HepG2 (cell line): ENCODE results near the gene CCNF. TPM values are rescaled to one million over a fixed set of nuclear protein-coding genes. Genes with fewer than 3 reads are reported as not detected.
"Not testable (repeated sequence)": the region's sequence is repeated elsewhere in the genome, so short reads cannot be mapped to it uniquely, and the experiment has no call there.

Experiments used
- ATAC-seq: fragments of 200-7000 bp; cut with Tn5 transposase; 3 replicates; pipeline ENCODE4 v1.9.1; 2020; ENCODE audit warnings: mild to moderate bottlenecking, moderate library complexity
- BruUV-seq: library from RNA; stranded (reverse); fragments of 400-500 nt; replicated peaks from 2 replicates; lab custom pipeline; 2021; lab: Mats Ljungman, UMichigan
- CTCF ChIA-PET: fragments of 300-600 bp; formaldehyde crosslinking; extraction: SDS; loops from one replicate; lab custom pipeline; 2021; ENCODE audit warnings: low total read pairs, inconsistent platforms, low intra/inter-chr PET ratio; lab: Yijun Ruan, JAX
- POLR2A ChIA-PET: fragments of 350-600 bp; sonication (Branson Sonifier 250); formaldehyde crosslinking; loops from one replicate; lab custom pipeline; 2020; ENCODE audit warnings: antibody characterized with exemption, inconsistent platforms; lab: Yijun Ruan, JAX
- DNase-seq: peaks from one replicate; pipeline ENCODE4 v3.0.0-alpha.2; 2015; ENCODE audit warnings: low spot score
- FAIRE-seq: peaks from 3 replicates; lab custom pipeline; 2011; peaks lifted over from hg19 to GRCh38; lab: Jason Lieb, UNC
- H2AFZ ChIP-seq: one replicate; pipeline ENCODE4 v1.6.1; 2011; ENCODE audit warnings: low read length, inconsistent platforms
- H3K27ac ChIP-seq: fragments of 300-600 bp; 3 replicates; pipeline ENCODE4 v1.8.0; 2011; ENCODE audit warnings: mixed run types, mild to moderate bottlenecking, mixed read lengths, low read length, inconsistent platforms; ENCODE audit not compliant: insufficient read depth; ENCODE audit errors: extremely low read length
- H3K27me3 ChIP-seq, 2 experiments: fragments of 200-600 bp in 1 of 2; 2 replicates in 1 of 2; 3 replicates in 1 of 2; pipeline versions ENCODE4 v1.6.0 to v1.8.0; 2011; ENCODE audit warnings: low read length in 2 of 2, mild to moderate bottlenecking in 2 of 2, moderate library complexity in 2 of 2, inconsistent platforms in 1 of 2; ENCODE audit not compliant: insufficient read depth in 2 of 2, control insufficient read depth in 1 of 2
- H3K36me3 ChIP-seq, 2 experiments: fragments of 200-600 bp in 1 of 2; replicated peaks in 1 of 2; 2 replicates in 1 of 2; 3 replicates in 1 of 2; pipeline versions ENCODE4 v1.5.1 to v1.8.0; 2011; ENCODE audit warnings: low read length in 2 of 2, inconsistent platforms in 1 of 2; ENCODE audit not compliant: insufficient read depth in 2 of 2, control insufficient read depth in 1 of 2
- H3K4me1 ChIP-seq: 2 replicates; pipeline ENCODE4 v1.5.1; 2012; ENCODE audit warnings: low read length, inconsistent platforms; ENCODE audit not compliant: insufficient read depth
- H3K4me2 ChIP-seq: 2 replicates; pipeline ENCODE4 v1.6.0; 2011; ENCODE audit warnings: low read depth, low read length, inconsistent platforms
- H3K4me3 ChIP-seq, 3 experiments: fragments of 200-600 bp in 1 of 3; sonication (generic), shearing (Covaris generic) in 1 of 3; replicated peaks in 1 of 3; 2 replicates each; pipeline ENCODE4 v1.5.1; 2011 to 2016; ENCODE audit warnings: low read length in 3 of 3, inconsistent platforms in 2 of 3, low read depth in 2 of 3, mild to moderate bottlenecking in 2 of 3, control low read depth in 1 of 3, mixed read lengths in 1 of 3; ENCODE audit not compliant: insufficient read depth in 1 of 3
- H3K79me2 ChIP-seq: one replicate; pipeline ENCODE4 v1.6.1; 2011; ENCODE audit warnings: low read length, inconsistent platforms; ENCODE audit not compliant: insufficient read depth
- H3K9ac ChIP-seq: 2 replicates; pipeline ENCODE4 v1.6.0; 2011; ENCODE audit warnings: mild to moderate bottlenecking, low read depth, low read length, inconsistent platforms; ENCODE audit not compliant: insufficient read depth
- H3K9me3 ChIP-seq: 2 replicates; pipeline ENCODE4 v1.5.1; 2012; ENCODE audit warnings: mild to moderate bottlenecking, low read length
- H4K20me1 ChIP-seq: 2 replicates; pipeline ENCODE4 v1.6.0; 2011; ENCODE audit warnings: inconsistent platforms, mild to moderate bottlenecking, low read length, moderate library complexity; ENCODE audit not compliant: insufficient read depth
- HDAC1 ChIP-seq: sonication (generic); formaldehyde crosslinking; IDR thresholded peaks from 2 replicates; pipeline ENCODE4 v1.5.1; 2020; ENCODE audit warnings: mild to moderate bottlenecking, missing genetic modification reagents
- MTF1 ChIP-seq: sonication (generic); formaldehyde crosslinking; IDR thresholded peaks from 2 replicates; pipeline ENCODE4 v1.5.0; 2020; ENCODE audit warnings: missing genetic modification reagents
- NFIB ChIP-seq: sonication (generic); formaldehyde crosslinking; IDR thresholded peaks from 2 replicates; pipeline ENCODE4 v1.9.0; 2021; ENCODE audit warnings: missing genetic modification reagents, mild to moderate bottlenecking, borderline replicate concordance
- RCOR2 ChIP-seq: IDR thresholded peaks from 2 replicates; pipeline ENCODE4 v1.6.1; 2016; ENCODE audit warnings: missing biosample characterization, missing genetic modification reagents
- ZNF10 ChIP-seq: sonication (generic); formaldehyde crosslinking; IDR thresholded peaks from 2 replicates; pipeline ENCODE4 v1.4.0; 2020; ENCODE audit warnings: mild to moderate bottlenecking, low read depth, missing genetic modification reagents, borderline replicate concordance
- ZNF235 ChIP-seq: sonication (generic); formaldehyde crosslinking; IDR thresholded peaks from 2 replicates; pipeline ENCODE4 v1.8.1; 2023; ENCODE audit warnings: mild to moderate bottlenecking, missing genetic modification reagents, borderline replicate concordance
- WGBS: methylation state at CpG from one replicate; pipeline ENCODE4 v1.1.6; 2017; ENCODE audit warnings: low lambda C conversion rate; 5-methylcytosine and 5-hydroxymethylcytosine counted together
- in situ Hi-C: cut with HindIII; loops from 2 replicates; pipeline ENCODE4 v1.10.0; 2017; ENCODE audit warnings: low pct_unique_long_range_greater_than_20kb; ENCODE audit not compliant: extremely low pct_ligation_motif_present
- intact Hi-C: fragments of 100-400 bp; cut with micrococcal nuclease; formaldehyde crosslinking; loops from one replicate; pipeline ENCODE4 v1.10.0; 2022; ENCODE audit not compliant: unreplicated experiment
- polyA plus RNA-seq, 8 experiments: library from polyadenylated mRNA; depleted of rRNA in 3 of 8; stranded (reverse) in 7 of 8; unstranded in 1 of 8; fragments of >200 nt; fragmentation: Illumina TruSeq in 4 of 8; extraction: Trizol in 4 of 8; gene quantifications; 2 replicates each; pipeline versions ENCODE4 v1.2.1 to v1.2.3, GENCODE V29; 2011 to 2016; ENCODE audit warnings: low read depth in 4 of 8, missing spikeins in 1 of 8, mixed read lengths in 1 of 8; ENCODE audit not compliant: insufficient read depth in 1 of 8
- total RNA-seq, 5 experiments: library from RNA; depleted of rRNA; stranded (reverse); fragments of >200 nt; fragmentation: Illumina TruSeq; extraction: Trizol; gene quantifications; 2 replicates each; pipeline ENCODE4 v1.2.3, GENCODE V29; 2016; ENCODE audit warnings: low read depth in 1 of 5
- TF ChIP-seq, protein P1 (sequence below): IDR thresholded peaks from 2 replicates; pipeline ENCODE4 v1.6.1; 2016; ENCODE audit warnings: low read depth
- TF ChIP-seq, protein P2 (sequence below), 2 experiments: sonication (generic) in 1 of 2; formaldehyde crosslinking in 1 of 2; IDR thresholded peaks; 2 replicates each; pipeline versions ENCODE4 v1.5.1 to v1.6.1; 2011 to 2020; ENCODE audit warnings: borderline replicate concordance in 1 of 2, low read depth in 1 of 2, low read length in 1 of 2, mild to moderate bottlenecking in 1 of 2, missing genetic modification reagents in 1 of 2, moderate library complexity in 1 of 2
- TF ChIP-seq, protein P3 (sequence below): sonication (generic); formaldehyde crosslinking; IDR thresholded peaks from 2 replicates; pipeline ENCODE4 v1.4.0; 2020; ENCODE audit warnings: mild to moderate bottlenecking, missing genetic modification reagents

Gene CCNF
- total and polyA plus RNA-seq, 2 of the 13 experiments (the other 11 are each of a cell fraction or from before 2014, with no cell fraction given) = 6.4 to 22.8 TPM

DNA sequence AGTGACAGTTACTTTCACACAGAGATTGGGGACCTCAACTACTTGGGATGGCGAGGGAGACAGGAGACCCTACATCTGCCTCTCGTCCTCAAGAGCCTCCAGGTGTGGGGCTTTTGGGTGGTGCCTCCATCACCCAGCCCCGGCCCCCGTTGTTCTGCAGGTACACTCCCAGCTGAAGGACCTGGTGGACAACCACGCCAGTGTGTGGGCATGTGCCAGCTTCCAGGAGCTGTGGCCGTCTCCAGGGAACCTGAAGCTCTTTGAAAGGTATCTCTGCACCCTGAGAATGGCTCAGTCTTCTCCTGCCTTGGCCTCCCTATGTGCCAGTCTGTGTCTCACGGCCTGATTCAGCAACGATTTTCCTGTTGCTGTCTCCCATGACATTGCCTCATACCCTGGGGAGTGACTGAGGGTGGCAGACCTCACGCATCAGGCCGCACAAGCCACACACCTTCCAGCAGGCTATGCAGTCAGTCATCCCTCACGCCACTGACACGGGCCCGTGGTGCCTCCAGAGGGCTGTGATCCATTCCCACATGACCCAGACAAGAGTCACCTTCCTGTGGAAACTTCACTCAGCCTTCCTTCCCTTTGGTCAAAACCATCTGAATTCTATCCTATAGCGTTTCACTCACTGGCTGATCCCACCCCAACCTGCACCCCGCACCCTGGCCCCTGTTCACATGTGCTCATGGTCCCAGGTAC, 3.7 kb downstream of the CCNF start (continued):
- TF ChIP-seq, protein P1, sequence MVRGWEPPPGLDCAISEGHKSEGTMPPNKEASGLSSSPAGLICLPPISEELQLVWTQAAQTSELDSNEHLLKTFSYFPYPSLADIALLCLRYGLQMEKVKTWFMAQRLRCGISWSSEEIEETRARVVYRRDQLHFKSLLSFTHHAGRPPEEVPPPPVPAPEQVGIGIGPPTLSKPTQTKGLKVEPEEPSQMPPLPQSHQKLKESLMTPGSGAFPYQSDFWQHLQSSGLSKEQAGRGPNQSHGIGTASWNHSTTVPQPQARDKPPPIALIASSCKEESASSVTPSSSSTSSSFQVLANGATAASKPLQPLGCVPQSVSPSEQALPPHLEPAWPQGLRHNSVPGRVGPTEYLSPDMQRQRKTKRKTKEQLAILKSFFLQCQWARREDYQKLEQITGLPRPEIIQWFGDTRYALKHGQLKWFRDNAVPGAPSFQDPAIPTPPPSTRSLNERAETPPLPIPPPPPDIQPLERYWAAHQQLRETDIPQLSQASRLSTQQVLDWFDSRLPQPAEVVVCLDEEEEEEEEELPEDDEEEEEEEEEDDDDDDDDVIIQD (CRISPR knock-in tag) = no peak
- TF ChIP-seq NFIB (CRISPR knock-in tag) = no peak
- no peak for TF ChIP-seq RCOR2
- TF ChIP-seq, all 625 proteins: peak for 0

DNA sequence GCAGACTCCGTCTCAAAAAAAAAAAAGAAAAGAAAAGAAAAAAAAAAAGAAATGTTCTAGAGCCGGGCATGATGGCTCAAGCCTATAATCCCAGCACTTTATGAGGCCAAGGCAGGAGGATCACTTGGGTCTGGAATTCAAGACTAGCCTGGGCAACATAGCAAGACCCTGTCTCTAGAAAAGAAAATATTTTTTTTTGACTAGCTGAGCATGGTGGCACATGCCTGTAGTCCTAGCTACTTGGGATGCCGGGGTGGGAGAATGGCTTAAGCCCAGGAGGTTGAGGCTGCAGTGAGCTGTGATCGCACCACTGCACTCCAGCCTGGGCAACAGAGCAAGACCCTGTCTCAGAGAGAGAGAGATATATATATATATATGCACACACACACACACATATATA, 6.0 kb downstream of the CCNF start:
- peaks cover 13% of the 10 kb centered on the region for H3K4me1 ChIP-seq
- H2AFZ ChIP-seq, H3K4me3 ChIP-seq, H3K4me2 ChIP-seq, intact Hi-C loops, H3K9ac ChIP-seq, H3K27ac ChIP-seq, ATAC-seq, FAIRE-seq, POLR2A ChIA-PET, H4K20me1 ChIP-seq, H3K9me3 ChIP-seq, H3K27me3 ChIP-seq, in situ Hi-C loops, DNase-seq, H3K79me2 ChIP-seq, BruUV-seq, CTCF ChIA-PET: not testable (repeated sequence)
- peaks cover 34 to 56% of the 10 kb centered on the region in 2 experiments for H3K36me3 ChIP-seq
- WGBS = 95% methylated on average over 4 of the region's 4 CpGs

DNA sequence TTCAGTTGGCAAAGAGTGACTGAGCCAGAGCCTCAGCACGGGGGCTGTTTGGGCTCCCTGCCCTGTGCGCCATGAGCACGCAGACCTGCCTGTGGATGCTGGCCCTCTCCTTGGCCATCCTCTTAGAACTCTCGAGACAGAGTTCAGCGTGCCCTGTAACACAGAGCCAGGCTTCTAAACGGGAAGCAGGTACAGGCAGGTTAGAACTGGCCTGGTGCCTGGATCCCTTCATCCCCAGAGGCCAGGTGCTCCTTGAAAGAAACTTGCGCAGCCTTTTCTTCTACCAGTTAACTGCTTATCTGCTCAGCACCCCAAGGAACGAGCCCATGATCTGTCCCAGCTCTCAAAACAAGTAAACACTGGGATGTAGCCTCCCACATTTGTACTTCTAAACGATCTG, 6.9 kb downstream of the CCNF start:
- CTCF ChIA-PET = no interaction called here
- no peak for FAIRE-seq
- no TSS peak for BruUV-seq
- TF ChIP-seq, protein P2, sequence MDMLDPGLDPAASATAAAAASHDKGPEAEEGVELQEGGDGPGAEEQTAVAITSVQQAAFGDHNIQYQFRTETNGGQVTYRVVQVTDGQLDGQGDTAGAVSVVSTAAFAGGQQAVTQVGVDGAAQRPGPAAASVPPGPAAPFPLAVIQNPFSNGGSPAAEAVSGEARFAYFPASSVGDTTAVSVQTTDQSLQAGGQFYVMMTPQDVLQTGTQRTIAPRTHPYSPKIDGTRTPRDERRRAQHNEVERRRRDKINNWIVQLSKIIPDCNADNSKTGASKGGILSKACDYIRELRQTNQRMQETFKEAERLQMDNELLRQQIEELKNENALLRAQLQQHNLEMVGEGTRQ (IDR thresholded peaks at IDR 0.05; ENCODE audit: low read depth, low read length) = no peak
- TF ChIP-seq, protein P2 (CRISPR knock-in tag; IDR thresholded peaks at IDR 0.05; ENCODE audit: borderline replicate concordance) = no peak
- no peak for TF ChIP-seq MTF1 (CRISPR knock-in tag)
- TF ChIP-seq ZNF235 (CRISPR knock-in tag) = no peak
- no peak for TF ChIP-seq HDAC1 (CRISPR knock-in tag)
- no peak for TF ChIP-seq ZNF10 (CRISPR knock-in tag)
- TF ChIP-seq, protein P3, sequence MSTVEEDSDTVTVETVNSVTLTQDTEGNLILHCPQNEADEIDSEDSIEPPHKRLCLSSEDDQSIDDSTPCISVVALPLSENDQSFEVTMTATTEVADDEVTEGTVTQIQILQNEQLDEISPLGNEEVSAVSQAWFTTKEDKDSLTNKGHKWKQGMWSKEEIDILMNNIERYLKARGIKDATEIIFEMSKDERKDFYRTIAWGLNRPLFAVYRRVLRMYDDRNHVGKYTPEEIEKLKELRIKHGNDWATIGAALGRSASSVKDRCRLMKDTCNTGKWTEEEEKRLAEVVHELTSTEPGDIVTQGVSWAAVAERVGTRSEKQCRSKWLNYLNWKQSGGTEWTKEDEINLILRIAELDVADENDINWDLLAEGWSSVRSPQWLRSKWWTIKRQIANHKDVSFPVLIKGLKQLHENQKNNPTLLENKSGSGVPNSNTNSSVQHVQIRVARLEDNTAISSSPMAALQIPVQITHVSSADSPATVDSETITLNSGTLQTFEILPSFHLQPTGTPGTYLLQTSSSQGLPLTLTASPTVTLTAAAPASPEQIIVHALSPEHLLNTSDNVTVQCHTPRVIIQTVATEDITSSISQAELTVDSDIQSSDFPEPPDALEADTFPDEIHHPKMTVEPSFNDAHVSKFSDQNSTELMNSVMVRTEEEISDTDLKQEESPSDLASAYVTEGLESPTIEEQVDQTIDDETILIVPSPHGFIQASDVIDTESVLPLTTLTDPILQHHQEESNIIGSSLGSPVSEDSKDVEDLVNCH (CRISPR knock-in tag) = no peak

More for the DNA sequence above, 6.9 kb downstream of the CCNF start:
- H3K27me3 ChIP-seq = no peaks in the 10 kb centered on the region
- H3K4me3 ChIP-seq = no peak overlapping the region
- H3K4me2 ChIP-seq = no peak overlapping the region
- H2AFZ ChIP-seq = no peak overlapping the region
- no peak overlapping the region for H3K9ac ChIP-seq
- no peak for DNase-seq
- H3K79me2 ChIP-seq = peaks cover under 1% of the 10 kb centered on the region
- no peaks in the 10 kb centered on the region for H3K9me3 ChIP-seq
- in situ Hi-C loops = no loop called here
- ATAC-seq = no peak
- H4K20me1 ChIP-seq = no peaks in the 10 kb centered on the region
- H3K4me1 ChIP-seq = peaks cover 5% of the 10 kb centered on the region
- POLR2A ChIA-PET = no interaction called here
- intact Hi-C loops = no loop called here
- H3K36me3 ChIP-seq = peaks cover 37 to 60% of the 10 kb centered on the region in 2 experiments
- no peak overlapping the region for H3K27ac ChIP-seq
- WGBS = 92% methylated on average over 7 of the region's 9 CpGs
